HUDEP-2 (cell line): ENCODE data around the gene MTTP.

Experiments used
- DNase-seq, 76 experiments: peaks; one replicate each; lab custom pipeline; 2025; ENCODE audit not compliant: unreplicated experiment in 76 of 76; lab: John Stamatoyannopoulos, UW

Gene MTTP

GRCh38 chr4:99665983-99666382 lies 91.4 kb downstream of the MTTP start:
- no peak for DNase-seq

DNA sequence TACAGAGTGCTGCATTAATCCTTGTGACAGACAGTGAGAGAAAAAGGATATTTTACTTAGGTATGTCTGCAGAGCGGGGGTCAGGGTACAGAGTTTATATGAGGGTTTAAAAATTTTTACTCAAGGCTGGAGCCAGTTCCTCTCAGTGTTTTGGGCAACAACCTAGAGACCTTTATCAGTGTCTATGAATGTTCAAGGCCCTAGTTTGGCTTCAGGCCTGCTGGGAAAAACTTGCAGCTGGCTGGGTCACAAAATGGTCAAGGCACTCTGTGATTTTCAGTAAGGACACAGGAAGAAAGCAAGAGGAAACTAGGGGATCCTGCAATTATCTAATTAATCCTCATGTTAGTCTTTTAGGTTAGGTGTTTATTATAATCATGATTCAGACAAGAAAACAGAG lies 93.8 kb downstream of the MTTP start:
- DNase-seq = no peak

DNA sequence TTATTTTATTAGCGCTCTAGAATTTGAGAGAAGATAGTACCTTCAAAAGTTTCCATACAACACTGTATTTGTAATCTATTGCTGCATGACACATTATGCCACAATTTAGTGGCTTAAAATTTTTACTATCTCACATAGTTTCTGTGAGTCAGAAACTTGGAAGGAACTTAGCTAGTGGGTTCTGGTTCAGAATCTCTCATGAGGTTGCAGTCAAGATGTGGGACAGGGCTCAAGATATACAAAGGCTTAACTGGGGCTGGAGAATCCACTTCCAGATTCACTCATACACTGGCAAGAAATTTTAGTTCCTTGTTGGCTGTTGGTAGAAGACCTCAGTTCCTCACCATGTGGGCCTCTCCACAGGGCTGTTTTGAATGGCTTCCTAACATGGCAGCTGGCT lies 94.5 kb downstream of the MTTP start:
- DNase-seq = no peak

- DNase-seq = peak in 3 of 76 experiments; percentile 6 to 28 (median 8)
Observed at GRCh38 chr4:99670409-99671073, 95.9 kb downstream of the MTTP start.
